GM23338 (cell line): ENCODE measurements around the gene SCGB1D2. TPM values are rescaled to one million over a fixed set of nuclear protein-coding genes. Genes with fewer than 3 reads are reported as not detected.

ENCODE experiments used
- ATAC-seq: fragments of 200-7000 bp; cut with Tn5 transposase; 3 replicates; pipeline ENCODE4 v1.9.1; 2020
- DNase-seq: peaks from one replicate; pipeline ENCODE4 v3.0.0-alpha.2; 2015; ENCODE audit warnings: low spot score
- H2AFZ ChIP-seq: fragments of 200-600 bp; sonication (generic); 2 replicates; pipeline ENCODE4 v1.8.0; 2016; ENCODE audit warnings: antibody characterized with exemption, mild to moderate bottlenecking, moderate library complexity
- H3F3A ChIP-seq: fragments of 200-600 bp; sonication (generic); replicated peaks from 2 replicates; pipeline ENCODE4 v1.8.0; 2017; ENCODE audit warnings: antibody characterized with exemption, mixed run types, low read depth
- H3K27ac ChIP-seq: fragments of 200-600 bp; sonication (generic); 2 replicates; pipeline ENCODE4 v1.6.1; 2016; ENCODE audit warnings: low read depth
- H3K27me3 ChIP-seq: fragments of 200-600 bp; sonication (generic); 2 replicates; pipeline ENCODE4 v1.8.0; 2016; ENCODE audit warnings: mild to moderate bottlenecking, mixed run types, moderate library complexity; ENCODE audit not compliant: insufficient read depth
- H3K36me3 ChIP-seq: fragments of 200-600 bp; sonication (generic); 2 replicates; pipeline ENCODE4 v1.8.0; 2016; ENCODE audit warnings: mild to moderate bottlenecking; ENCODE audit not compliant: insufficient read depth
- H3K4me1 ChIP-seq: fragments of 200-600 bp; sonication (generic); 2 replicates; pipeline ENCODE4 v1.8.0; 2016; ENCODE audit warnings: mild to moderate bottlenecking, moderate library complexity; ENCODE audit not compliant: insufficient read depth
- H3K4me2 ChIP-seq: fragments of 200-600 bp; sonication (generic); 2 replicates; pipeline ENCODE4 v1.7.1; 2017; ENCODE audit warnings: mixed run types
- H3K4me3 ChIP-seq: fragments of 200-600 bp; sonication (generic); 2 replicates; pipeline ENCODE4 v1.6.1; 2016; ENCODE audit warnings: mixed run types
- H3K79me2 ChIP-seq: fragments of 200-600 bp; sonication (generic); replicated peaks from 2 replicates; pipeline ENCODE4 v1.8.0; 2017; ENCODE audit warnings: mild to moderate bottlenecking; ENCODE audit not compliant: insufficient read depth
- H3K9me2 ChIP-seq: fragments of 200-600 bp; sonication (generic); 2 replicates; pipeline ENCODE4 v1.8.0; 2017; ENCODE audit not compliant: insufficient read depth
- H4K20me1 ChIP-seq: fragments of 200-600 bp; sonication (generic); replicated peaks from 2 replicates; pipeline ENCODE4 v1.8.0; 2017; ENCODE audit warnings: mild to moderate bottlenecking; ENCODE audit not compliant: insufficient read depth
- H3K27ac Mint-ChIP-seq: 2 replicates; pipeline ENCODE4 v1.8.0; 2020; ENCODE audit warnings: inconsistent platforms, mild to moderate bottlenecking, moderate library complexity, mixed read lengths
- H3K27me3 Mint-ChIP-seq: 3 replicates; pipeline ENCODE4 v1.8.0; 2022; ENCODE audit warnings: low read depth, mild to moderate bottlenecking, moderate library complexity, mixed read lengths, inconsistent platforms; ENCODE audit not compliant: insufficient read depth, poor library complexity
- H3K36me3 Mint-ChIP-seq: 3 replicates; pipeline ENCODE4 v1.8.0; 2021; ENCODE audit warnings: low read depth, mild to moderate bottlenecking, inconsistent platforms, moderate library complexity, mixed read lengths
- H3K4me1 Mint-ChIP-seq: 3 replicates; pipeline ENCODE4 v1.8.0; 2020; ENCODE audit warnings: mild to moderate bottlenecking, inconsistent platforms, mixed read lengths
- H3K4me3 Mint-ChIP-seq: 3 replicates; pipeline ENCODE4 v1.8.0; 2021; ENCODE audit warnings: moderate library complexity, mild to moderate bottlenecking, inconsistent platforms, mixed read lengths
- H3K9me3 Mint-ChIP-seq: 3 replicates; pipeline ENCODE4 v1.8.0; 2020; ENCODE audit warnings: moderate library complexity, mild to moderate bottlenecking, inconsistent platforms, mixed read lengths
- CREB1 ChIP-seq: fragments of 250-450 bp; sonication (Bioruptor Pico); IDR thresholded peaks from 2 replicates; pipeline ENCODE4 v1.5.0; 2020; ENCODE audit warnings: low read depth, mild to moderate bottlenecking, moderate library complexity
- CTCF ChIP-seq, 2 experiments: fragments of 200-600 bp in 1 of 2; sonication (generic) in 1 of 2; conservative IDR thresholded peaks; 2 replicates each; pipeline versions ENCODE4 v1.5.1 to v1.6.1; 2016 to 2017; ENCODE audit warnings: antibody characterized with exemption in 2 of 2, low read depth in 2 of 2, mild to moderate bottlenecking in 2 of 2, moderate library complexity in 1 of 2
- ETS1 ChIP-seq: IDR thresholded peaks from 2 replicates; pipeline ENCODE4 v1.6.1; 2016; ENCODE audit warnings: antibody characterized with exemption
- EZH2 ChIP-seq: fragments of 200-600 bp; sonication (generic); IDR thresholded peaks from one replicate; pipeline ENCODE4 v1.8.0; 2017; ENCODE audit warnings: antibody characterized with exemption, mild to moderate bottlenecking, low read depth; ENCODE audit not compliant: unreplicated experiment
- EZH2phosphoT487 ChIP-seq: fragments of 200-600 bp; sonication (generic); IDR thresholded peaks from one replicate; pipeline ENCODE4 v1.8.1; 2018; ENCODE audit warnings: antibody characterized with exemption; ENCODE audit not compliant: unreplicated experiment
- JUNB ChIP-seq: IDR thresholded peaks from one replicate; pipeline ENCODE4 v1.6.1; 2016; ENCODE audit warnings: antibody characterized with exemption; ENCODE audit not compliant: unreplicated experiment
- NANOG ChIP-seq: IDR thresholded peaks from 2 replicates; pipeline ENCODE4 v1.6.1; 2016; ENCODE audit warnings: antibody characterized with exemption, borderline replicate concordance
- POLR2AphosphoS5 ChIP-seq: IDR thresholded peaks from 2 replicates; pipeline ENCODE4 v1.6.1; 2016; ENCODE audit warnings: antibody characterized with exemption, low read depth
- REST ChIP-seq: IDR thresholded peaks from one replicate; pipeline ENCODE4 v1.6.1; 2018; ENCODE audit warnings: antibody characterized with exemption; ENCODE audit not compliant: unreplicated experiment
- STAT1 ChIP-seq: IDR thresholded peaks from one replicate; pipeline ENCODE4 v1.6.1; 2016; ENCODE audit warnings: antibody characterized with exemption; ENCODE audit not compliant: unreplicated experiment
- ZNF114 ChIP-seq: fragments of 250-450 bp; sonication (Bioruptor Pico); IDR thresholded peaks from 2 replicates; pipeline ENCODE4 v1.5.0; 2020; ENCODE audit warnings: mild to moderate bottlenecking, moderate library complexity
- ZNF331 ChIP-seq: fragments of 250-450 bp; sonication (Bioruptor Pico); IDR thresholded peaks from 2 replicates; pipeline ENCODE4 v1.5.0; 2020; ENCODE audit warnings: low read depth, mild to moderate bottlenecking, moderate library complexity
- ZNF462 ChIP-seq: fragments of 250-450 bp; sonication (Bioruptor Pico); IDR thresholded peaks from 2 replicates; pipeline ENCODE4 v1.5.0; 2020; ENCODE audit warnings: mild to moderate bottlenecking, moderate library complexity
- long read RNA-seq: library from polyadenylated mRNA; unstranded; transcript quantifications from one replicate; pipeline ENCODE4 v2.0.0, GENCODE V29; 2020; ENCODE audit not compliant: unreplicated experiment
- polyA plus RNA-seq: library from polyadenylated mRNA; unstranded; fragments of >200 nt; fragmentation: Nextera tagmentation; extraction: Ambion mirVana; gene quantifications from 2 replicates; pipeline ENCODE4 v1.2.1, GENCODE V29; 2016
- total RNA-seq: library from RNA; depleted of rRNA; stranded (reverse); fragments of >200 nt; shearing (Covaris generic); gene quantifications from 2 replicates; pipeline ENCODE4 v1.2.3, GENCODE V29; 2014; rRNA removed

Gene SCGB1D2
- not detected in 2 replicates for total RNA-seq
- polyA plus RNA-seq, result not detected in 2 replicates
- long read RNA-seq, result 0 reads

GRCh38 chr11:62242021-62242420 is at the start of gene SCGB1D2:
Gene SCGB1D2, plus strand, starts transcription at chr11:62242239. Its CDS starts 69 bp downstream, at chr11:62242308.
- peaks cover 6% of the 10 kb centered on the region for H3K27me3 Mint-ChIP-seq
- no peak within 1 kb of the TSS; the same call in 1 of the 2 replicates for H2AFZ ChIP-seq
- H3K36me3 Mint-ChIP-seq, result no peaks in the 10 kb centered on the region
- H3K27me3 ChIP-seq, result no peaks in the 10 kb centered on the region
- no peaks in the 10 kb centered on the region for H3F3A ChIP-seq
- no peaks in the 10 kb centered on the region for H3K79me2 ChIP-seq
- no peak within 1 kb of the TSS for H3K4me2 ChIP-seq
- H3K4me3 Mint-ChIP-seq, result no peak within 1 kb of the TSS
- no peaks in the 10 kb centered on the region for H3K36me3 ChIP-seq
- DNase-seq (peak; percentile 17), ATAC-seq (peak; percentile 55)
- H3K4me3 ChIP-seq, result no peak within 1 kb of the TSS
- H3K9me2 ChIP-seq, result no peaks in the 10 kb centered on the region
- no peak within 1 kb of the TSS for H3K27ac Mint-ChIP-seq
- no peaks in the 10 kb centered on the region for H3K4me1 ChIP-seq
- TF ChIP-seq ETS1 (no peak), REST (no peak), ZNF462 (no peak), CTCF (conservative IDR thresholded peaks at IDR 0.05; ENCODE audit: low read depth in 2 of 2) (no peak), CREB1 (CRISPR knock-in tag) (no peak), JUNB (no peak), NANOG (no peak), EZH2 (no peak), ZNF331 (CRISPR knock-in tag) (no peak), ZNF114 (CRISPR knock-in tag) (no peak), POLR2AphosphoS5 (no peak), EZH2phosphoT487 (no peak), STAT1 (no peak)
- H3K4me1 Mint-ChIP-seq, result no peaks in the 10 kb centered on the region; the same call in 2 of the 3 replicates
- H3K27ac ChIP-seq, result no peak within 1 kb of the TSS
- H4K20me1 ChIP-seq, result no peaks in the 10 kb centered on the region
- H3K9me3 Mint-ChIP-seq, result no peaks in the 10 kb centered on the region
